Neural progenitor cell (in vitro differentiated cells): Measurements from ENCODE around the gene FJX1. TPM values are rescaled to one million over a fixed set of nuclear protein-coding genes. Genes with fewer than 3 reads are reported as not detected.

Source experiments
- DNase-seq: peaks from one replicate; pipeline ENCODE4 v3.0.0-alpha.2; 2016; ENCODE audit warnings: low spot score
- H2AFZ ChIP-seq: fragments of 200-600 bp; sonication (generic); replicated peaks from 2 replicates; pipeline ENCODE4 v1.6.1; 2016; ENCODE audit warnings: antibody characterized with exemption
- H3F3A ChIP-seq: fragments of 200-600 bp; sonication (generic); 2 replicates; pipeline ENCODE4 v1.6.1; 2016; ENCODE audit warnings: antibody characterized with exemption, low read depth
- H3K27ac ChIP-seq: fragments of 200-600 bp; sonication (generic); 2 replicates; pipeline ENCODE4 v1.5.1; 2016; ENCODE audit warnings: mild to moderate bottlenecking
- H3K27me3 ChIP-seq: fragments of 200-600 bp; sonication (generic); 2 replicates; pipeline ENCODE4 v1.6.1; 2016; ENCODE audit warnings: mild to moderate bottlenecking, moderate library complexity
- H3K36me3 ChIP-seq: fragments of 200-600 bp; sonication (generic); 2 replicates; pipeline ENCODE4 v1.5.1; 2016
- H3K4me1 ChIP-seq: fragments of 200-600 bp; sonication (generic); 2 replicates; pipeline ENCODE4 v1.6.1; 2016; ENCODE audit warnings: mixed run types
- H3K4me2 ChIP-seq: fragments of 200-600 bp; sonication (generic); 2 replicates; pipeline ENCODE4 v1.6.1; 2016
- H3K4me3 ChIP-seq: fragments of 200-600 bp; sonication (generic); 2 replicates; pipeline ENCODE4 v1.5.1; 2016
- H3K79me2 ChIP-seq: fragments of 200-600 bp; sonication (generic); 2 replicates; pipeline ENCODE4 v1.6.1; 2016; ENCODE audit warnings: low read depth
- H3K9ac ChIP-seq: fragments of 200-600 bp; sonication (generic); 2 replicates; pipeline ENCODE4 v1.6.1; 2016
- H3K9me3 ChIP-seq: fragments of 200-600 bp; sonication (generic); 2 replicates; pipeline ENCODE4 v1.5.1; 2016; ENCODE audit warnings: low read depth
- H4K20me1 ChIP-seq: fragments of 200-600 bp; sonication (generic); 2 replicates; pipeline ENCODE4 v1.6.1; 2016; ENCODE audit warnings: low read depth
- H3K27ac Mint-ChIP-seq: 3 replicates; pipeline ENCODE4 v1.8.0; 2021; ENCODE audit warnings: mixed read lengths
- H3K27me3 Mint-ChIP-seq: 2 replicates; pipeline ENCODE4 v1.8.0; 2022; ENCODE audit warnings: low read depth, mild to moderate bottlenecking, inconsistent platforms, moderate library complexity, mixed read lengths; ENCODE audit not compliant: insufficient read depth
- H3K36me3 Mint-ChIP-seq: 3 replicates; pipeline ENCODE4 v1.8.0; 2021; ENCODE audit warnings: mixed read lengths
- H3K4me1 Mint-ChIP-seq: 3 replicates; pipeline ENCODE4 v1.8.0; 2021; ENCODE audit warnings: mixed read lengths
- H3K4me3 Mint-ChIP-seq: 3 replicates; pipeline ENCODE4 v1.8.0; 2021; ENCODE audit warnings: mild to moderate bottlenecking, moderate library complexity, mixed read lengths
- H3K9me3 Mint-ChIP-seq: 3 replicates; pipeline ENCODE4 v1.8.0; 2020; ENCODE audit warnings: mixed read lengths
- CTCF ChIP-seq: fragments of 200-600 bp; sonication (generic); IDR thresholded peaks from 2 replicates; pipeline ENCODE4 v1.5.1; 2017; ENCODE audit warnings: antibody characterized with exemption, mild to moderate bottlenecking
- EZH2 ChIP-seq: fragments of 200-600 bp; sonication (generic); IDR thresholded peaks from 2 replicates; pipeline ENCODE4 v1.6.1; 2017; ENCODE audit warnings: antibody characterized with exemption, mild to moderate bottlenecking, moderate library complexity
- EZH2phosphoT487 ChIP-seq: fragments of 200-600 bp; sonication (generic); IDR thresholded peaks from 2 replicates; pipeline ENCODE4 v1.6.1; 2017; ENCODE audit warnings: antibody characterized with exemption
- total RNA-seq: library from RNA; depleted of rRNA; stranded (reverse); fragments of >200 nt; gene quantifications from 2 replicates; pipeline ENCODE4 v1.2.3, GENCODE V29; 2015; ENCODE audit warnings: low replicate concordance

Gene FJX1
- total RNA-seq, 1 donor from 2014 or later, result 53.3 TPM

- H3F3A ChIP-seq, result no peaks in the 10 kb centered on the region
- Mint-ChIP-seq H3K27me3 (peaks cover 4% of the 10 kb centered on the region), H3K27ac (no peak overlapping the region), H3K36me3 (no peaks in the 10 kb centered on the region), H3K4me1 (peaks cover 23% of the 10 kb centered on the region), H3K9me3 (peaks cover 6% of the 10 kb centered on the region), H3K4me3 (no peak overlapping the region)
- TF ChIP-seq EZH2phosphoT487, result no peak
- TF ChIP-seq CTCF, result no peak
- TF ChIP-seq EZH2, result no peak
- no peaks in the 10 kb centered on the region for H4K20me1 ChIP-seq
- no peak overlapping the region for H3K4me3 ChIP-seq
- H3K27me3 ChIP-seq, result no peaks in the 10 kb centered on the region
- no peak overlapping the region for H3K4me2 ChIP-seq
- H3K27ac ChIP-seq, result no peak overlapping the region
- no peaks in the 10 kb centered on the region for H3K79me2 ChIP-seq
- no peaks in the 10 kb centered on the region for H3K9me3 ChIP-seq
- no peak overlapping the region for H2AFZ ChIP-seq
- no peaks in the 10 kb centered on the region for H3K4me1 ChIP-seq
- no peak overlapping the region for H3K9ac ChIP-seq
- DNase-seq, result no peak
- H3K36me3 ChIP-seq, result no peaks in the 10 kb centered on the region
Observed at GRCh38 chr11:35629914-35630313, 11.7 kb downstream of the FJX1 start.

GRCh38 chr11:35631891-35632290 is 13.6 kb downstream of the FJX1 start:
- no peak overlapping the region for H3K27ac Mint-ChIP-seq
- peaks cover 4% of the 10 kb centered on the region for H3K27me3 Mint-ChIP-seq
- no peaks in the 10 kb centered on the region for H3K36me3 ChIP-seq
- no peaks in the 10 kb centered on the region for H3K36me3 Mint-ChIP-seq
- TF ChIP-seq EZH2phosphoT487 (no peak), CTCF (no peak), EZH2 (no peak)
- no peak overlapping the region for H3K9ac ChIP-seq
- no peaks in the 10 kb centered on the region for H3F3A ChIP-seq
- H3K4me1 Mint-ChIP-seq, result peaks cover 23% of the 10 kb centered on the region
- H3K27ac ChIP-seq, result no peak overlapping the region
- H3K9me3 Mint-ChIP-seq, result peaks cover 6% of the 10 kb centered on the region
- no peak overlapping the region for H3K4me2 ChIP-seq
- H3K9me3 ChIP-seq, result no peaks in the 10 kb centered on the region
- no peaks in the 10 kb centered on the region for H3K4me1 ChIP-seq
- H3K79me2 ChIP-seq, result no peaks in the 10 kb centered on the region
- no peaks in the 10 kb centered on the region for H4K20me1 ChIP-seq
- H2AFZ ChIP-seq, result no peak overlapping the region
- no peak overlapping the region for H3K4me3 ChIP-seq
- peaks cover 4% of the 10 kb centered on the region for H3K27me3 ChIP-seq
- no peak overlapping the region for H3K4me3 Mint-ChIP-seq
- DNase-seq, result no peak

GRCh38 chr11:35632301-35632700 is 14.0 kb downstream of the FJX1 start:
- Histone ChIP-seq H3K4me3 (no peak overlapping the region), H3K9ac (no peak overlapping the region), H3K27me3 (peaks cover 8% of the 10 kb centered on the region), H3K4me1 (no peaks in the 10 kb centered on the region), H3K36me3 (no peaks in the 10 kb centered on the region), H3K4me2 (no peak overlapping the region), H2AFZ (no peak overlapping the region), H3K27ac (no peak overlapping the region), H3K79me2 (no peaks in the 10 kb centered on the region), H3K9me3 (no peaks in the 10 kb centered on the region), H4K20me1 (no peaks in the 10 kb centered on the region), H3F3A (no peaks in the 10 kb centered on the region)
- DNase-seq, result no peak
- H3K4me1 Mint-ChIP-seq, result peaks cover 23% of the 10 kb centered on the region
- H3K27me3 Mint-ChIP-seq, result peaks cover under 1% of the 10 kb centered on the region
- no peak overlapping the region for H3K27ac Mint-ChIP-seq
- TF ChIP-seq CTCF (no peak), EZH2phosphoT487 (no peak), EZH2 (no peak)
- H3K9me3 Mint-ChIP-seq, result peaks cover 6% of the 10 kb centered on the region
- H3K36me3 Mint-ChIP-seq, result no peaks in the 10 kb centered on the region
- H3K4me3 Mint-ChIP-seq, result no peak overlapping the region
